ENCODE data around the gene SERF1A.
"Not testable (repeated sequence)": the region's sequence is repeated elsewhere in the genome, so short reads cannot be mapped to it uniquely, and the experiment has no call there.

Gene SERF1A
- 0 reads per million in 3 experiments for total RNA-seq

DNA sequence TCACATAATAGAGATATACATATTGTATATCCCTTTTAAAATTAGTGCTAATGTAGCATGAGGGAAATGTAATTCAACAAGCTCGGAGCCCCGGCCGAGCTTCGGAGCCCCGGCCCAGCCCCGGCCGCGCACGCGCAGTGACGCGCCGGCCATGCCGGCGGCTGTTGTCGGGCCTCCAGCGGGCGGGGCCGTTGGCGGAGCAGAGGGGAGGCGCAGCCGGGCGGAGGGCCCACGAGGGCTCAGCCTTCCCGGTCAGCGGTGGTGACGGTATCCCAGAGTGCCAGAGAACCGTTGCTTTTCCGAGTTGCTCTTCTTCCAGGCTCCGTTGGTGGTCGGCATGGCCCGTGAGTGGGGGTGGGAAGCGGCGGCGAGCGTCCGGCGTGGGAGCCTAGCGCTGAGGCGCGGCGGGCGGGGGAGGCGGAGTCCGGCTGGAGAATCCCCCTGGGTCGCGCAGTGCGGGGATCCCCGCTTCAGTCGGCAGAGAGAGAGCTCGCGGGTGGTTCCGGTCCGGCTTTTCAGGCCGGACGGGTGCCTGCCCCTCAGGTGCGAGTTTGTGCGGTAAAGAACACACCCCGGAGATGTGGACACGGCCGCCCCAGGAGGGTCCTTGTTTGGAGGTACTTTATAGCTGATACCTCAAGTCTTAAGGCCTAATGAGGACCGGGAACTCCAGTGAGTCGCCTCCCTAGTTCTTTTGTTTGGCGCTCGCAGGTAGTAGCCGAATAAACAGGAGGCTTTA, at the start of gene SERF1A:
Gene SERF1A, plus strand, starts transcription at position 137 of the 739 bp plus-strand sequence. Its CDS starts 201 bp downstream, at position 338.
- not testable (repeated sequence) for DNase-seq

DNA sequence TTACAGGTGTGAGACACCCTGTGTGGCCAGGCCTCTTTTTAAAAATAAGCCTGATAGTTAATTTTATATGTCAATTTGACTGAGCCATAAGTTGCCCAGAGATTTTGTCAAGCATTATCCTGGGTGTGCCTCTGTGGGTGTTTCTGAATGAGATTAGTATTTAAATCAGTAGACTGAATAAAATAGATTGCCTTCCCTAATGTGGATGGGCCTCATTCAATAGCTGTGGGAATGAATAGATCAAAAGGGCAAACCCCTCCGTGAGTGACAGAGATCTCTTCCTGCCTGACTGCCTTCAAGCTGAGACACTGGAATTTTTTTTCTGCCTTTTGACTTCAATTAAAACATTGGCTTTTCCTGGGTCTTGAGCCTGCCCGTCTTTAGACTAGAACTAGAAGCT, 33.7 kb upstream of the SERF1A start:
- not testable (repeated sequence) for DNase-seq

DNA sequence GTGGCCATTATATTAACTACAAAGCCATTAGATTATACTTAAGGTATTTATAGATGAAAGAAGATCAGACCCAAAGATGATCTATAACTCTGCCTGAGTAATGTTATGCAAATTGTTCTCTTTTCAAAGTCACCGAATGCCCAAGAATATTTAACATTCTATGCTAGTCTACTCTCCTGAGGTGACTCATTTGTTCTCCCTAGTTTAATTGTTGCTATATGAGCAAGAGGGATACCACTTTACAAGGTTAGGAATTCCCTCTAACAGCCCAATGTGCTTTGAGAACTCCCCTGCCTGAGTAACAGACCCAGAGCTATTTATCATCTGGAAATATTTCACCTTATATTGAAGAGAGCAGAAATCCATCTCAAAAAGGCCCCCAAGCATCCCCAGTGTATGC, 29.8 kb upstream of the SERF1A start:
- not testable (repeated sequence) for DNase-seq

DNA sequence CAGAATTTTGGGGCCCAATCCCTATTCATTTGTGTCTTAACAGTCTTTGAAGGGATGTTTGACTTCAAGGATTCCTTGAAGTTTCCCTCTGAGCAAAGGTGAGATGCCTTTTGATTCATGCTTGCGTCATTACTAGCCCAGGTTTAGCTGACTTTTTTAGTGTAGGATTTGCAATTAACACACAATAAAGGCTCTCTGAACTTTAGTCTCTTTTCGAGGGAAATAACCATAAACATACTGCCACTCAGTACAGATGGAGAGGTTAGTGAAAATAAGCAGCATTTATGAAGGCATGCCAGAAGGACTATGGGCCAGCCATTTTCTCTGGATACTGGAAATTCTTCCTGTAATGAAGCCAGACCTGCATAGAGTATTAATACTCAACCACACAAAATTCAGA, 4.4 kb upstream of the SERF1A start:
- DNase-seq: not testable (repeated sequence)

DNA sequence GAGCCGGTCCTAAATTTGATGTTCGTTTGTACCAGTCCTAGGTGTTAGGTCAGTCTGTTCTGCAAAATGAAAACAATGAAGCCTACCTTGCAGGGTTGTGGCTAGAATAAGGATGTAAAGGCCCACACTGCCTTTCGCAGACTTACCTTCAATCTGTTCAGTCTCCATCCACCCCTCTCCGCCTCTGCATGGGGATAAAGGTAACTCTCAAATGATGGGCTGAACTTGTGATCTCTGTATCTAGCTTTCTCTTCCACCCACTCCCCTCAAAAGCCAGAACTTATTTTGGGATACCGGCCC, 753 bp downstream of the SERF1A start:
- not testable (repeated sequence) for DNase-seq

DNA sequence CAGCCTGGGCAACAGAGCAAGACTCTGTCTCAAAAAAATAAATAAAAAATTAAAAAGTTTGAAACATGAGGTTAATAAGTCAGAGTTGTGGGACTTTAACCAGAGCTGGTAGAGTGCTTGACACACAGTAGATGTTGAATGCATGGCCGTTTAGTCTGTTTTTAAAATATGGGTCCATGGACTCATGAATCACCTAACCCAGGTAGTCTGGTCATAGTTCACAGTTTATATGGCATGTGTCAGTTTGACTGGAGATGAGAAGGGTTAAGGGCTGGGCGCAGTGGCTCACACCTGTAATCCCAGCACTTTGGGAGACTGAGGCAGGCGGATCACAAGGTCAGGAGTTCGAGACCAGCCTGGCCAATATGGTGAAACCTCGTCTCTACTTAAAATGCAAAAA, 6.2 kb downstream of the SERF1A start:
- not testable (repeated sequence) for DNase-seq

DNA sequence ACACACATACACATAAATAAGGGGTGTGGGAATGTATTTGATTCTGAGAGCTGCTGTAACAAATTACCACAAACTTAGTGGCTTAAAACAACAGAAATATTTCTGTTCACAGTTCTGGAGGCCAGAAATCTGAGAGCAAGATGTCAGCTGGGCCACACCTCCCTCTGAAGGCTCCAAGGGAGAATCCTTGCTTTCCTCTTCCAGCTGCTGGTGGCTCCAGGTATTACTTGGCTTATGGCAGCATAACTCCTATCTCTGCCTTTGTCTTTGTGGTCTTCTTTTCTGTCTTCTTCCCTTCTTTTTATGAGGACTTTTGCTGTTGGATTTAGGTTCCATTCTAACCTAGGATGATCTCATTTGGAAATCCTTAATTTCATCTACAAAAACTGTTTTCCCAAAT, 16.4 kb downstream of the SERF1A start:
- DNase-seq: not testable (repeated sequence)

DNA sequence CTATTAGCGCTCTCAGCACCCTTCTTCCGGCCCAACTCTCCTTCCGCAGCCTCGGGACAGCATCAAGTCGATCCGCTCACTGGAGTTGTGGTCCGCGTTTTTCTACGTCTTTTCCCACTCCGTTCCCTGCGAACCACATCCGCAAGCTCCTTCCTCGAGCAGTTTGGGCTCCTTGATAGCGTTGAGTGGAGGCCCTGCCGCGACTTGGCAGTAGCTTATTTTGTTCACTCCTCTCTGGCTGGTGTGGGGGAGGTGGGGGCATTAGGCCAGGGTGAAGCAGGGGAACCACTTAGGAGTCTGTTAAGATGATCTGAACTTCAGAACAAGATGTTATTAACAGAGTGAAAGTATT, 24.7 kb downstream of the SERF1A start:
- not testable (repeated sequence) for DNase-seq

DNA sequence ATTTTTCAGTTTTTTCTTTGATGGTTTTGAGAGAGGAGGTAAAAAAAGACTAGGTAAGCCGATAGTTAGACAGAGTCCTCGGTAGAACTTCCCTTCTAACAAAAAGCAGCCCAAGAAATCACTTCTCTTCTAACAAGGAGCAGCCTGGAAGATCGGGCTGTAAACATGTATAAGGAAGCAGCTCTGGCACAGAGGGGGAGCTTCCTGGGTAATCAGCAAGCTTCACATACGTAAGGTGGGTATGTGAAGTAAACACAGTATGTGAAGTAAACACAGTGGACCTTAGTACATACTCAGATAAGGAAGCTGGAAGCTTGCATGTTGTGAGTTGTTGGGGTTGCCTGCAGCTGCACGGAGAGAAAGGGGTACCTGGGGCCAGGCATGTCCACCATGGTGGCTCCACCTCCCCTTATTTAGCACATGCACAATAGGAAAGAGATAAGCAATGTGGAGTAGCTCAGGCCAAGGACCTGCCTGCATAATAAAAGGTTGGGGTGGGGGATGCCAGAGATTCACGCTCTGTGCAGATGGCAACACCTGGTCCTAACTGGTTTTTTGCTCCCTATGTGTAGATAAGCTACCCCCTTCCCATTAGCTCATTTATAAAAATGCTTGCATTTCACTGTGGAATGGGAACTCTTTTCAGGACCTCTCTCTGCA, 31.4 kb downstream of the SERF1A start:
- not testable (repeated sequence) for DNase-seq

DNA sequence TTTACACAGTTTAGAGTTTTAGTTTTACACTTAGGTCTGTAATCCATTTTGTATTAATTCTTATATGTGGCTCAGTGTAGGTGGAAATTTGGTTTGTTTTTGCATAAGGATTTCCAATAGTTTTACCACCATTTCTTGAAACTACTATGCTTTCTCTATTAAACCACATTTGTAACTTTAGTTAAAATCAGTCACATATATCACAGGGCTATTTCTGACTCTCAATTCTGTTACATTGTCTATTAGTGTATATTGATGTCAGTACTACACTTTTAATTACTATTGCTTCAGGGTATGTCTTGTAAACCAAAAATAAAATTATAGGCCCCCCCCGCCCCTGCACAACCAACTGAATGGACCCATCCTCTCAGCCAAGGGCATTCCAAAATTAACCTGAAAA, 32.1 kb downstream of the SERF1A start:
- not testable (repeated sequence) for DNase-seq

DNA sequence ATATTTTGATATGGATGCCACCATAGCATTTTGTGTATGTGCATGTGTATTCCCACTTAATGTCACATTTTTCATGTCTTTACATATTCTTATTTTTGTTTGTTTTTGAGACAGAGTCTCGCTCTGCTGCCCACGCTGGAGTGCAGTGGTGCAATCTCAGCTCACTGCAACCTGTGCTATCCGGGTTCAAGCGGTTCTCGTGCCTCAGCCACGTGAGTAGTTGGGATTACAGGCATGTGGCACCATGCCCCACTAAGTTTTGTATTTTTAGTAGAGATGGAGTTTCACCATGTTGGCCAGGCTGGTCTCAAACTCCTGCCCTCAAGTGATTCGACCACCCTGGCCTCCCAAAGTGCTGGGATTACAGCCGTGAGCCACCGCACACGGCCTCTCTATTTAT, 52.6 kb downstream of the SERF1A start:
- DNase-seq: not testable (repeated sequence)
